ENCODE results near the gene TMEM61.

DNA sequence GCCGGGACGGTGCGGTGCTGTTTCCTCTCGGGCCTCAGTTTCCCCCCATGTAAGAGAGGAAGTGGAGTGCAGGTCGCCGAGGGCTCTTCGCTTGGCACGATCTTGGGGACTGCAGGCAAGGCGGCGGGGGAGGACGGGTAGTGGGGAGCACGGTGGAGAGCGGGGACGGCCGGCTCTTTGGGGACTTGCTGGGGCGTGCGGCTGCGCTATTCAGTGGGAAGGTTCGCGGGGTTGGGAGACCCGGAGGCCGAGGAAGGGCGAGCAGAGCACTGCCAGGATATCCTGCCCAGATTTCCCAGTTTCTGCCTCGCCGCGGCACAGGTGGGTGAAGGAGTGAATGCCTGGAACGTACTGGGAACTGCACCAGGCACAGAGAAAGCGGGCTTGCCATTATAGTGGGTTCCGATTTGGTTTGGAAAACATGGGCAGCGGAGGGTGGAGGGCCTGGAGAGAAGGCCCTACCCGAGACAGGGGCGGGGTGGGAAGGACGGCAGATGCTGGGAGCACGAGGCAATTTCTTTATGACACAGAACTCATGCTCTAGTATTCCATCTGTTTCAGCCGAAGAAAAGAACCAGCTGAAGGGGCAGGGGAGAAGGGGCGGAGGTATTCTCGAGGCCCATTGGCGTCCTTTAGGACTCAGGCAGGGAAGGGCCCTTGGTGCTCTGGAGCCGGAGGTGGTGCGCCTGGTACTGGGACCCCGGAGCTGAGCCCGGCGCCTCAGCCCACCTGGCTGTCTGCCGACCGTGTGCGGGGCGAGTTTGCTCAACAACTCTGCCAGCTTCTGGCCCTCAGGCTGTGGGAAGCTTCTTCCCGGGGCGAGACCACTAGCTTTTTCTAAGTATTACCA lies 59.9 kb downstream of the TMEM61 start:
- TF ChIP-seq, protein P1, sequence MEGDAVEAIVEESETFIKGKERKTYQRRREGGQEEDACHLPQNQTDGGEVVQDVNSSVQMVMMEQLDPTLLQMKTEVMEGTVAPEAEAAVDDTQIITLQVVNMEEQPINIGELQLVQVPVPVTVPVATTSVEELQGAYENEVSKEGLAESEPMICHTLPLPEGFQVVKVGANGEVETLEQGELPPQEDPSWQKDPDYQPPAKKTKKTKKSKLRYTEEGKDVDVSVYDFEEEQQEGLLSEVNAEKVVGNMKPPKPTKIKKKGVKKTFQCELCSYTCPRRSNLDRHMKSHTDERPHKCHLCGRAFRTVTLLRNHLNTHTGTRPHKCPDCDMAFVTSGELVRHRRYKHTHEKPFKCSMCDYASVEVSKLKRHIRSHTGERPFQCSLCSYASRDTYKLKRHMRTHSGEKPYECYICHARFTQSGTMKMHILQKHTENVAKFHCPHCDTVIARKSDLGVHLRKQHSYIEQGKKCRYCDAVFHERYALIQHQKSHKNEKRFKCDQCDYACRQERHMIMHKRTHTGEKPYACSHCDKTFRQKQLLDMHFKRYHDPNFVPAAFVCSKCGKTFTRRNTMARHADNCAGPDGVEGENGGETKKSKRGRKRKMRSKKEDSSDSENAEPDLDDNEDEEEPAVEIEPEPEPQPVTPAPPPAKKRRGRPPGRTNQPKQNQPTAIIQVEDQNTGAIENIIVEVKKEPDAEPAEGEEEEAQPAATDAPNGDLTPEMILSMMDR (IDR thresholded peaks at IDR 0.05; ENCODE audit: low read length) = no peak
- TF ChIP-seq EZH2 (IDR thresholded peaks at IDR 0.05; ENCODE audit: borderline replicate concordance, low read length) = no peak
